PFSK-1 (cell line): ENCODE results near the gene ADAM20.

Experiments
- FOXP2 ChIP-seq: optimal IDR thresholded peaks from 2 replicates; pipeline ENCODE3; 2011; ENCODE audit warnings: borderline replicate concordance, control low read depth, inconsistent platforms; ENCODE audit not compliant: insufficient read depth; ENCODE audit errors: extremely low read length, extremely low read depth
- POLR2AphosphoS5 ChIP-seq: IDR thresholded peaks from 2 replicates; pipeline ENCODE4 v1.6.1; 2012; ENCODE audit warnings: low read depth, mild to moderate bottlenecking, control low read depth, low read length, moderate library complexity
- SIN3A ChIP-seq: IDR thresholded peaks from 2 replicates; pipeline ENCODE4 v1.6.1; 2012; ENCODE audit warnings: mild to moderate bottlenecking, low read length, moderate library complexity, borderline replicate concordance; ENCODE audit not compliant: insufficient read depth
- TAF1 ChIP-seq: IDR thresholded peaks from 2 replicates; pipeline ENCODE4 v1.6.1; 2012; ENCODE audit warnings: low read length, control low read depth, borderline replicate concordance; ENCODE audit not compliant: insufficient read depth
- TF ChIP-seq, protein P1 (sequence below), 2 experiments: IDR thresholded peaks; 2 replicates each; pipeline versions ENCODE4 v1.6.1 to v1.8.0; 2011 to 2012; ENCODE audit warnings: low read depth in 2 of 2, low read length in 2 of 2, control low read depth in 1 of 2, inconsistent platforms in 1 of 2, mild to moderate bottlenecking in 1 of 2, moderate library complexity in 1 of 2; ENCODE audit not compliant: insufficient read depth in 1 of 2

DNA sequence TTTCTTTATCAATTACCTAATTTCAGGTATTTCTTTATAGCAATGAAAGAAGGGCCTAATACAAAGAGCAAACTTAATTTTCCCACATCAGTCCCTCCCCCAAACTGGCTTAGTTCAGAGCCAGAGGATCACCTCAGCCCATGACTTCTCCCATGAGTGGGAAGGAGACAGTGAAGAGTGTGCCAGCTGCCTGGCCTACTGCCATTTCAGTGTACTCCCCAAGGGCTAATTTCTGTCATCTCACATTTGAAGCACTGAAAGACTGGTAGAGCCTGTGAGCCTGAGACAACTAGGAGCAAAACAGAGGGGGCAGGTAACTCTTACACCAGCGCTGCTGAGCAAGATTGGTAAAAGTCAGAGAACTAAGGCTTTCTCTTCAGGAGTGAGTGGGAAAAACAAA lies 29.1 kb upstream of the ADAM20 start:
- TF ChIP-seq POLR2AphosphoS5 (no peak), SIN3A (no peak), TAF1 (no peak), FOXP2 (no peak)
- TF ChIP-seq, protein P1, sequence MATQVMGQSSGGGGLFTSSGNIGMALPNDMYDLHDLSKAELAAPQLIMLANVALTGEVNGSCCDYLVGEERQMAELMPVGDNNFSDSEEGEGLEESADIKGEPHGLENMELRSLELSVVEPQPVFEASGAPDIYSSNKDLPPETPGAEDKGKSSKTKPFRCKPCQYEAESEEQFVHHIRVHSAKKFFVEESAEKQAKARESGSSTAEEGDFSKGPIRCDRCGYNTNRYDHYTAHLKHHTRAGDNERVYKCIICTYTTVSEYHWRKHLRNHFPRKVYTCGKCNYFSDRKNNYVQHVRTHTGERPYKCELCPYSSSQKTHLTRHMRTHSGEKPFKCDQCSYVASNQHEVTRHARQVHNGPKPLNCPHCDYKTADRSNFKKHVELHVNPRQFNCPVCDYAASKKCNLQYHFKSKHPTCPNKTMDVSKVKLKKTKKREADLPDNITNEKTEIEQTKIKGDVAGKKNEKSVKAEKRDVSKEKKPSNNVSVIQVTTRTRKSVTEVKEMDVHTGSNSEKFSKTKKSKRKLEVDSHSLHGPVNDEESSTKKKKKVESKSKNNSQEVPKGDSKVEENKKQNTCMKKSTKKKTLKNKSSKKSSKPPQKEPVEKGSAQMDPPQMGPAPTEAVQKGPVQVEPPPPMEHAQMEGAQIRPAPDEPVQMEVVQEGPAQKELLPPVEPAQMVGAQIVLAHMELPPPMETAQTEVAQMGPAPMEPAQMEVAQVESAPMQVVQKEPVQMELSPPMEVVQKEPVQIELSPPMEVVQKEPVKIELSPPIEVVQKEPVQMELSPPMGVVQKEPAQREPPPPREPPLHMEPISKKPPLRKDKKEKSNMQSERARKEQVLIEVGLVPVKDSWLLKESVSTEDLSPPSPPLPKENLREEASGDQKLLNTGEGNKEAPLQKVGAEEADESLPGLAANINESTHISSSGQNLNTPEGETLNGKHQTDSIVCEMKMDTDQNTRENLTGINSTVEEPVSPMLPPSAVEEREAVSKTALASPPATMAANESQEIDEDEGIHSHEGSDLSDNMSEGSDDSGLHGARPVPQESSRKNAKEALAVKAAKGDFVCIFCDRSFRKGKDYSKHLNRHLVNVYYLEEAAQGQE (IDR thresholded peaks at IDR 0.05; ENCODE audit: insufficient read depth in 1 of 2, low read depth in 2 of 2, low read length in 2 of 2) = no peak
